T-helper 17 cell (primary cell): ENCODE results near the gene RASD1. TPM values are rescaled to one million over a fixed set of nuclear protein-coding genes. Genes with fewer than 3 reads are reported as not detected.

Source experiments
- ATAC-seq: fragments of 150-1000 bp; cut with Tn5 transposase; 2 replicates; pipeline ENCODE4 v1.10.0; 2021; ENCODE audit warnings: mild to moderate bottlenecking, moderate library complexity
- DNase-seq, 3 donors: peaks; one replicate each; pipeline versions ENCODE4 v3.0.0 to v3.0.0-alpha.2; 2020 to 2021
- H3K9me3 ChIP-seq: one replicate; pipeline ENCODE4 v1.7.0; 2013; ENCODE audit warnings: low read length, mild to moderate bottlenecking; ENCODE audit not compliant: control insufficient read depth, poor library complexity, severe bottlenecking
- H3K27ac Mint-ChIP-seq: one replicate; pipeline ENCODE4 v1.8.0; 2022; ENCODE audit warnings: mild to moderate bottlenecking, moderate library complexity, mixed read lengths
- H3K27me3 Mint-ChIP-seq: one replicate; pipeline ENCODE4 v1.8.0; 2022; ENCODE audit warnings: mixed read lengths
- H3K36me3 Mint-ChIP-seq: one replicate; pipeline ENCODE4 v1.8.0; 2022; ENCODE audit warnings: low read depth, mixed read lengths
- H3K4me1 Mint-ChIP-seq: one replicate; pipeline ENCODE4 v1.8.0; 2022; ENCODE audit warnings: mild to moderate bottlenecking, mixed read lengths
- H3K4me3 Mint-ChIP-seq: one replicate; pipeline ENCODE4 v1.8.0; 2022; ENCODE audit warnings: mild to moderate bottlenecking, moderate library complexity, mixed read lengths
- total RNA-seq, 4 donors: library from RNA in 2 of 4; stranded (reverse) in 2 of 4; gene quantifications; one replicate each; pipeline ENCODE4 v1.2.3 and lab custom pipeline; 2022 to 2026

The RASD1 gene
- total RNA-seq, 2 donors from 2014 or later, result 0.97 to 1.4 TPM

DNA sequence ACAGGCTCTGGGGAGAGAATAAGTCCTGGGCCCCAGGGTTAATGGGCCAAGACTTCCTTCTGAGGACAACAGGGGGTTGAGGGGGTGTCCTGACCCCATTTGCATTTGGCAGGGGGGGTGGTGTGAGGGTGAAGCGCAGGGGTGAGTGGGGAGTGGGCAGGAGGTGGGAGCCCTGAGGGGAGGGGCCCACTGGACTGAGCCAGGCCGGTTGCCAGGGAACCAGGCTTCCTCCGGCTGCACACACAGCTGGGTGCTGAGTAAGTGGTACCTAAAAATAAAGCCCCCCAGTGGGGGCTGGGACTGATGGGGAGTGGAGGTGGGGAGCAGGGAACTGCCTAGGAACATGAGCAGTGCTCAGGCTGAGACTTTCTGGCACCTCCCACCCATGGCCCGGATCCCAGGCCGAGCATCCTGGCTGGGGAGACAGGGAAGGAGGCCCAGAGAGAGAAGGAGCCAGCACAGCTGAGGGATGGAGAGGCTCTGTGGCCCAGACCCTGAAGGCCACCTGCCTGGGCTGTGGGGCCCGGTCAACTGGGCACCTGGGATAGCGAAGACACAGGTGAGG lies 7.5 kb upstream of the RASD1 start:
- H3K9me3 ChIP-seq, result no peaks in the 10 kb centered on the region
- H3K4me3 Mint-ChIP-seq, result no peak overlapping the region
- ATAC-seq (no peak), DNase-seq (no peak)
- peaks cover 8% of the 10 kb centered on the region for H3K27me3 Mint-ChIP-seq
- no peaks in the 10 kb centered on the region for H3K36me3 Mint-ChIP-seq
- no peak overlapping the region for H3K27ac Mint-ChIP-seq
- peaks cover 2% of the 10 kb centered on the region for H3K4me1 Mint-ChIP-seq

- peaks cover 8% of the 10 kb centered on the region for H3K27me3 Mint-ChIP-seq
- ATAC-seq (no peak), DNase-seq (no peak)
- H3K4me3 Mint-ChIP-seq, result no peak overlapping the region
- no peaks in the 10 kb centered on the region for H3K9me3 ChIP-seq
- peaks cover 2% of the 10 kb centered on the region for H3K4me1 Mint-ChIP-seq
- no peak overlapping the region for H3K27ac Mint-ChIP-seq
- no peaks in the 10 kb centered on the region for H3K36me3 Mint-ChIP-seq
Observed at GRCh38 chr17:17502741-17503565, 6.8 kb upstream of the RASD1 start.

GRCh38 chr17:17500999-17501605 lies 4.9 kb upstream of the RASD1 start:
- Mint-ChIP-seq H3K4me3 (no peak overlapping the region), H3K4me1 (peaks cover 2% of the 10 kb centered on the region), H3K27me3 (peaks cover 8% of the 10 kb centered on the region), H3K36me3 (no peaks in the 10 kb centered on the region), H3K27ac (peak overlapping the region; percentile 27)
- ATAC-seq (no peak), DNase-seq (no peak)
- no peaks in the 10 kb centered on the region for H3K9me3 ChIP-seq

GRCh38 chr17:17499402-17500145 lies 3.4 kb upstream of the RASD1 start:
- H3K9me3 ChIP-seq, result no peaks in the 10 kb centered on the region
- Mint-ChIP-seq H3K36me3 (no peaks in the 10 kb centered on the region), H3K27me3 (peaks cover 15% of the 10 kb centered on the region), H3K4me1 (peaks cover 6% of the 10 kb centered on the region), H3K27ac (no peak overlapping the region), H3K4me3 (no peak overlapping the region)
- ATAC-seq, result no peak
- DNase-seq, result no peak

DNA sequence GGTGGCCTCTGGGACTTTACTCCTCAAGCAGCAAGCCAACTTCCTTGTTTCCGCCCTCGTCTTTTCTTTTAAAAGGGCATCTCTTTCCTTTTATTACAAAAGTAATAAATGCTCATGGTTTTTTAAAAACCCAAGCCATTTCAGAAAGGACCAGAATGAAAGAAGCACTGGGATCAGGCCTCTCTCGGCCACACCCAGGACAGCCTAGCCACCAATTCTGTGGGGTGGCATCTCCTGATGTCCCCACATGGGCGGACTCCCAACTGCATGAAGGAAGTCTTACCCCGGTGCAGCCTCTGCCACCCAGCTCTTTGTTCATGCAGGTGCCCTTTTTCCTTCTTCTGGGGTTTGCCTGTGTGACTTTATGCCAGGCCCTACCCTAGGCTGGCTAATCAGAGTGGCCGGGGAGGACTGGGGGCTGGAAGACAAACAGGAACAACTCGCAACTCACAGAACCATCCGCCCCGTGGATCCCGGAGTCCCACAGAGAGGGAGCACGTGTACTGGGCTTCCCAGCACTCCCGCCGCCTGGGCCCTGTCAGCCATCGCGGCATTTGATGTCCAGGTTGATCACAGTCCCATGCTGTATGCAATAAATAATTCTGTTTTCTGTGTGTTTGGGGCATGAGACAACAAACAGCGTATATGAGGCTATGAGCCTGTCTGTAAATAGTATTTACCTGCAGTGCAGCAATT lies 2.6 kb upstream of the RASD1 start:
- Mint-ChIP-seq H3K4me1 (peaks cover 6% of the 10 kb centered on the region), H3K4me3 (no peak overlapping the region), H3K36me3 (no peaks in the 10 kb centered on the region), H3K27me3 (peaks cover 15% of the 10 kb centered on the region), H3K27ac (no peak overlapping the region)
- no peaks in the 10 kb centered on the region for H3K9me3 ChIP-seq
- no peak for ATAC-seq
- DNase-seq, result no peak

DNA sequence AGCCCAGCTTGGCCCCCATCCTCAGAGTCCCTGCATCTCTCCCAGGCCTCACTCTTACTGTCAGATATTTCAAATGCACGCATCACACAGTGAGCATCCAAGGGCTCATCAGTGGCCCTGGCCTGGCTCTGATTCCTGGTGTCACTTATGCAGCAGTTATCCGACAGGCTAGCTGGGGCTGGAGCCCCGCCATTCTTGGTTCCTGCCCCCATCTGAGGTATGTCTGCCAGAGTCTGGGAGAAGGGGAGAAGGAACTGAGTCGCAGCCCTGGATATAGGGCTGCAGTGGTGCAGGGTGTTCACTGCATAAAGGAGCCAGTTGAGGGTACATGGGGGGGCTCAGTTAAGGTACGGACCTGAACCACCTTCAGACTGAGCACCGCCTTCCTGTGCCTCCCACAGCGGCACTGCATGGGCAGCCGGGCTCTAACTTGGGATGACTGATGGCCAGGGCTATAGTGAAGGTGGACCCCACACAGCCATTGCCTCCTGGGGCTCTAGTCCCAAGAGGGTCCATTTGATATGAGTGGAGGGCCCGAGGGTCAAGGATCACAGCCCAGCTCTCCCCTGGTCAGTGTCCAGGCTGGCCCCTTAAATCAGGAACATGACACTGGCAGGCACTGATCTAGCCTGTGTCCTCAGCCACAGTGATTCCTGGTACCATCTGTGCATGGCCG lies 1.8 kb upstream of the RASD1 start:
- DNase-seq (no peak), ATAC-seq (no peak)
- Mint-ChIP-seq H3K27me3 (peaks cover 13% of the 10 kb centered on the region), H3K4me1 (peaks cover 3% of the 10 kb centered on the region), H3K27ac (no peak overlapping the region), H3K4me3 (peak overlapping the region; percentile 21), H3K36me3 (no peaks in the 10 kb centered on the region)
- no peaks in the 10 kb centered on the region for H3K9me3 ChIP-seq

GRCh38 chr17:17497065-17497844 lies 1.1 kb upstream of the RASD1 start:
- peaks cover 3% of the 10 kb centered on the region for H3K4me1 Mint-ChIP-seq

GRCh38 chr17:17495536-17496188 lies 533 bp downstream of the RASD1 start:
- peaks cover 3% of the 10 kb centered on the region for H3K4me1 Mint-ChIP-seq
- H3K27me3 Mint-ChIP-seq, result peaks cover 6% of the 10 kb centered on the region
- peak in 1 of 3 donors; percentile 9 for DNase-seq
- no peaks in the 10 kb centered on the region for H3K9me3 ChIP-seq
- ATAC-seq, result peak; percentile 5
- H3K4me3 Mint-ChIP-seq, result peak overlapping the region; percentile 91
- H3K36me3 Mint-ChIP-seq, result peaks cover 2% of the 10 kb centered on the region
- H3K27ac Mint-ChIP-seq, result no peak overlapping the region

More at GRCh38 chr17:17497065-17497844, 1.1 kb upstream of the RASD1 start:
- H3K27me3 Mint-ChIP-seq, result peaks cover 10% of the 10 kb centered on the region
- DNase-seq (no peak), ATAC-seq (no peak)
- no peaks in the 10 kb centered on the region for H3K36me3 Mint-ChIP-seq
- H3K9me3 ChIP-seq, result no peaks in the 10 kb centered on the region
- H3K27ac Mint-ChIP-seq, result no peak overlapping the region
- H3K4me3 Mint-ChIP-seq, result peak overlapping the region; percentile 45

- H3K4me3 Mint-ChIP-seq, result peak overlapping the region; percentile 91
- H3K27ac Mint-ChIP-seq, result no peak overlapping the region
- DNase-seq (peak in 1 of 3 donors; percentile 6), ATAC-seq (no peak)
- H3K9me3 ChIP-seq, result no peaks in the 10 kb centered on the region
- H3K27me3 Mint-ChIP-seq, result peaks cover 6% of the 10 kb centered on the region
- H3K4me1 Mint-ChIP-seq, result peaks cover 3% of the 10 kb centered on the region
- peaks cover 2% of the 10 kb centered on the region for H3K36me3 Mint-ChIP-seq
Observed at GRCh38 chr17:17494870-17495535, 1.2 kb downstream of the RASD1 start.

GRCh38 chr17:17494499-17494869 lies 1.7 kb downstream of the RASD1 start:
- ATAC-seq, result no peak
- H3K4me3 Mint-ChIP-seq, result no peak overlapping the region
- H3K9me3 ChIP-seq, result no peaks in the 10 kb centered on the region
- peaks cover 6% of the 10 kb centered on the region for H3K27me3 Mint-ChIP-seq
- peaks cover 3% of the 10 kb centered on the region for H3K4me1 Mint-ChIP-seq
- H3K27ac Mint-ChIP-seq, result no peak overlapping the region
- peaks cover 2% of the 10 kb centered on the region for H3K36me3 Mint-ChIP-seq
- DNase-seq, result peak in 1 of 3 donors; percentile 4

DNA sequence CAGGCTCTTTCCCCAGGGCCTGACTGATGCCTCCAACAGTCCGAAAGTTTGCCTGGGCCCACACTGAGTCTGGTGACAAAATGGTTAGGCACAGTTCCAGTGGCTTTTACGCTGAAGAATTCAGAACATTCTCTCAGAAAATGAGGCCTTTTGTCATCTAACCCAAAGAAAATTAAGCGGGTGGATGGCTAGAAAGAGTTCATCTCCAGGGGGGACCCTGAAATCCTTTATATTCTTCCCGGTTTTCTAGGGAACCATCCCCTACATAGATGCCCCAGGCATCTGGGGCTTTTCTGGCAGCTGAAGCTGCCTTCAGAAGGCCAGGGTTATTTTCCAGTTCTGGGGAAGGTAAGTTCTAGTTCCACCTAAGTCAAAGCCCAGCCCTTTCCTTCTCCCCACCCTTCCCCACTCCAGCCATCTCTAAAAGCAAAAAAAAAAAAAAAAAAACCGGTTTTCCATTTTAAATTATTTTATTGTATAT lies 2.2 kb downstream of the RASD1 start:
- DNase-seq, result no peak
- H3K27me3 Mint-ChIP-seq, result peaks cover 6% of the 10 kb centered on the region
- H3K27ac Mint-ChIP-seq, result no peak overlapping the region
- peaks cover 3% of the 10 kb centered on the region for H3K4me1 Mint-ChIP-seq
- no peak for ATAC-seq
- no peaks in the 10 kb centered on the region for H3K9me3 ChIP-seq
- peaks cover 2% of the 10 kb centered on the region for H3K36me3 Mint-ChIP-seq
- no peak overlapping the region for H3K4me3 Mint-ChIP-seq
